H1 (cell line): ENCODE measurements around the gene ISX. TPM values are rescaled to one million over a fixed set of nuclear protein-coding genes. Genes with fewer than 3 reads are reported as not detected.
"Not testable (repeated sequence)": the region's sequence is repeated elsewhere in the genome, so short reads cannot be mapped to it uniquely, and the experiment has no call there.

Source experiments
- CTCF ChIA-PET: fragments of 300-600 bp; sonication (Branson Sonifier 250); formaldehyde crosslinking; loops from one replicate; lab custom pipeline; 2021; ENCODE audit not compliant: partially characterized antibody; lab: Charles Lee
- POLR2A ChIA-PET: fragments of 300-600 bp; sonication (Branson Sonifier 250); formaldehyde crosslinking; loops from one replicate; lab custom pipeline; 2021; ENCODE audit warnings: inconsistent platforms; ENCODE audit not compliant: partially characterized antibody; lab: Charles Lee
- DNase-seq, 2 experiments: peaks; one replicate each; pipeline versions ENCODE4 v3.0.0 to v3.0.0-alpha.2; 2010 to 2022; ENCODE audit warnings: low spot score in 2 of 2, low read depth in 1 of 2, mixed read lengths in 1 of 2
- FAIRE-seq: peaks from 2 replicates; lab custom pipeline; 2011; peaks lifted over from hg19 to GRCh38; lab: Jason Lieb, UNC
- H2AFZ ChIP-seq: 2 replicates; pipeline ENCODE4 v1.8.1; 2012; ENCODE audit warnings: low read length, inconsistent platforms
- H2AK5ac ChIP-seq: 2 replicates; pipeline ENCODE4 v1.6.1; 2013; ENCODE audit warnings: low read depth, low read length
- H2BK120ac ChIP-seq: replicated peaks from 2 replicates; pipeline ENCODE3; 2013; ENCODE audit warnings: low read depth, low read length, inconsistent platforms
- H2BK12ac ChIP-seq: 2 replicates; pipeline ENCODE4 v1.6.1; 2013; ENCODE audit warnings: low read depth, low read length
- H2BK15ac ChIP-seq: 2 replicates; pipeline ENCODE4 v1.6.1; 2013; ENCODE audit warnings: low read length
- H2BK20ac ChIP-seq: 2 replicates; pipeline ENCODE4 v1.6.1; 2013; ENCODE audit warnings: low read length
- H2BK5ac ChIP-seq: 2 replicates; pipeline ENCODE4 v1.6.1; 2013; ENCODE audit warnings: low read depth, low read length
- H3K14ac ChIP-seq: 2 replicates; pipeline ENCODE4 v1.6.1; 2013; ENCODE audit warnings: inconsistent platforms; ENCODE audit not compliant: insufficient read length
- H3K18ac ChIP-seq: 2 replicates; pipeline ENCODE4 v1.6.1; 2013; ENCODE audit warnings: low read length; ENCODE audit errors: extremely low read depth
- H3K23ac ChIP-seq: 2 replicates; pipeline ENCODE4 v1.6.1; 2013; ENCODE audit warnings: inconsistent platforms; ENCODE audit not compliant: insufficient read length
- H3K23me2 ChIP-seq: 2 replicates; pipeline ENCODE4 v1.6.1; 2013; ENCODE audit warnings: low read depth, low read length
- H3K27ac ChIP-seq: 2 replicates; pipeline ENCODE4 v1.6.1; 2011; ENCODE audit warnings: low read depth, low read length, inconsistent platforms
- H3K27me3 ChIP-seq, 4 experiments: replicated peaks in 1 of 4; 1 replicate in 1 of 4; 2 replicates in 3 of 4; pipeline versions ENCODE4 v1.6.1 to v1.8.1; 2011 to 2013; ENCODE audit warnings: low read length in 3 of 4, mild to moderate bottlenecking in 3 of 4, inconsistent platforms in 2 of 4, mixed read lengths in 2 of 4, moderate library complexity in 1 of 4; ENCODE audit not compliant: control insufficient read depth in 3 of 4, insufficient read depth in 3 of 4; ENCODE audit errors: extremely low read depth in 1 of 4
- H3K36me3 ChIP-seq, 4 experiments: 2 replicates each; pipeline versions ENCODE4 v1.6.1 to v1.8.1; 2011 to 2013; ENCODE audit warnings: mild to moderate bottlenecking in 4 of 4, low read length in 3 of 4, moderate library complexity in 2 of 4, control low read depth in 1 of 4, inconsistent platforms in 1 of 4; ENCODE audit not compliant: insufficient read depth in 4 of 4, control insufficient read depth in 2 of 4
- H3K4ac ChIP-seq: replicated peaks from 2 replicates; pipeline ENCODE3; 2013; ENCODE audit warnings: low read length, low read depth, mixed read lengths, inconsistent platforms; ENCODE audit not compliant: insufficient read length
- H3K4me1 ChIP-seq, 4 experiments: replicated peaks in 1 of 4; 1 replicate in 1 of 4; 2 replicates in 3 of 4; pipeline versions ENCODE4 v1.6.1 to v1.8.1; 2011 to 2013; ENCODE audit warnings: low read length in 3 of 4, inconsistent platforms in 2 of 4, mixed read lengths in 1 of 4; ENCODE audit not compliant: insufficient read depth in 4 of 4, control insufficient read depth in 3 of 4
- H3K4me2 ChIP-seq, 2 experiments: 2 replicates each; pipeline versions ENCODE4 v1.6.1 to v1.8.1; 2011 to 2013; ENCODE audit warnings: low read depth in 2 of 2, low read length in 2 of 2, control low read depth in 1 of 2, inconsistent platforms in 1 of 2, mild to moderate bottlenecking in 1 of 2; ENCODE audit not compliant: insufficient read depth in 1 of 2
- H3K4me3 ChIP-seq, 4 experiments: fragments of 200-600, 300-600 bp in 1 of 4; sonication (generic), shearing (Covaris generic), sonication (Bioruptor Twin) in 1 of 4; 2 replicates each; pipeline versions ENCODE4 v1.5.1 to v1.8.1; 2011 to 2016; ENCODE audit warnings: low read length in 4 of 4, low read depth in 3 of 4, control low read depth in 2 of 4, inconsistent platforms in 2 of 4, mild to moderate bottlenecking in 2 of 4, mixed read lengths in 1 of 4, moderate library complexity in 1 of 4; ENCODE audit not compliant: insufficient read depth in 2 of 4; ENCODE audit errors: extremely low read depth in 1 of 4
- H3K56ac ChIP-seq: replicated peaks from 2 replicates; pipeline ENCODE3; 2013; ENCODE audit warnings: low read depth, mild to moderate bottlenecking, mixed read lengths, low read length, inconsistent platforms; ENCODE audit not compliant: insufficient read length
- H3K79me1 ChIP-seq: 2 replicates; pipeline ENCODE4 v1.6.1; 2013; ENCODE audit warnings: low read depth, low read length, control low read depth
- H3K79me2 ChIP-seq, 2 experiments: 2 replicates each; pipeline versions ENCODE4 v1.6.1 to v1.8.1; 2012 to 2013; ENCODE audit warnings: low read length in 2 of 2, mild to moderate bottlenecking in 2 of 2, inconsistent platforms in 1 of 2; ENCODE audit not compliant: insufficient read depth in 2 of 2, control insufficient read depth in 1 of 2
- H3K9ac ChIP-seq, 4 experiments: replicated peaks in 1 of 4; 1 replicate in 1 of 4; 2 replicates in 3 of 4; pipeline versions ENCODE4 v1.6.1 to v1.8.1; 2011 to 2013; ENCODE audit warnings: low read depth in 3 of 4, low read length in 3 of 4, control low read depth in 2 of 4, mild to moderate bottlenecking in 2 of 4, moderate library complexity in 2 of 4, inconsistent platforms in 1 of 4; ENCODE audit errors: extremely low read depth in 1 of 4
- H3K9me3 ChIP-seq, 2 experiments: 2 replicates each; pipeline versions ENCODE4 v1.6.1 to v1.8.1; 2012 to 2013; ENCODE audit warnings: mild to moderate bottlenecking in 2 of 2, moderate library complexity in 2 of 2, control low read depth in 1 of 2, inconsistent platforms in 1 of 2, low read depth in 1 of 2, low read length in 1 of 2, mixed read lengths in 1 of 2; ENCODE audit not compliant: insufficient read depth in 2 of 2
- H4K20me1 ChIP-seq, 2 experiments: replicated peaks in 1 of 2; 2 replicates each; pipeline versions ENCODE3 to v1.8.1; 2011 to 2013; ENCODE audit warnings: inconsistent platforms in 2 of 2, low read length in 2 of 2, mild to moderate bottlenecking in 1 of 2; ENCODE audit not compliant: insufficient read depth in 2 of 2, control insufficient read depth in 1 of 2
- H4K5ac ChIP-seq: 2 replicates; pipeline ENCODE4 v1.6.1; 2013; ENCODE audit warnings: low read length, low read depth, mixed read lengths, inconsistent platforms; ENCODE audit not compliant: insufficient read length
- H4K8ac ChIP-seq: 2 replicates; pipeline ENCODE4 v1.8.0; 2013; ENCODE audit warnings: mild to moderate bottlenecking, moderate library complexity, low read length, inconsistent platforms; ENCODE audit not compliant: insufficient read depth; ENCODE audit errors: extremely low read depth
- H4K91ac ChIP-seq: replicated peaks from 2 replicates; pipeline ENCODE3; 2013; ENCODE audit warnings: low read length, mixed read lengths, inconsistent platforms; ENCODE audit not compliant: insufficient read length
- KDM5A ChIP-seq: fragments of 200-600 bp; IDR thresholded peaks from 2 replicates; pipeline ENCODE4 v1.7.1; 2012; ENCODE audit warnings: mild to moderate bottlenecking, low read length, inconsistent platforms, mixed read lengths
- NANOG ChIP-seq: IDR thresholded peaks from 2 replicates; pipeline ENCODE4 v1.6.1; 2011; ENCODE audit warnings: low read length, low read depth, mild to moderate bottlenecking, inconsistent platforms; ENCODE audit not compliant: insufficient read depth, poor library complexity, severe bottlenecking
- POLR2A ChIP-seq, 2 experiments: IDR thresholded peaks; 1 replicate in 1 of 2; 2 replicates in 1 of 2; pipeline ENCODE4 v1.6.1; 2011; ENCODE audit warnings: low read depth in 2 of 2, low read length in 2 of 2, mild to moderate bottlenecking in 2 of 2; ENCODE audit errors: control extremely low read depth in 1 of 2
- RAD21 ChIP-seq, 2 experiments: IDR thresholded peaks in 1 of 2; conservative IDR thresholded peaks in 1 of 2; 2 replicates each; pipeline ENCODE4 v1.6.1; 2011; ENCODE audit warnings: low read depth in 2 of 2, low read length in 2 of 2, improper control_type of control experiment in 1 of 2, inconsistent platforms in 1 of 2, mild to moderate bottlenecking in 1 of 2, moderate library complexity in 1 of 2
- SIN3A ChIP-seq, 2 experiments: IDR thresholded peaks in 1 of 2; conservative IDR thresholded peaks in 1 of 2; 2 replicates each; pipeline ENCODE4 v1.6.1; 2011 to 2012; ENCODE audit warnings: low read length in 2 of 2, improper control_type of control experiment in 1 of 2, low read depth in 1 of 2, mild to moderate bottlenecking in 1 of 2
- SIRT6 ChIP-seq: IDR thresholded peaks from one replicate; pipeline ENCODE4 v1.7.1; 2012; ENCODE audit warnings: low read length, inconsistent platforms
- WGBS, 2 experiments: shearing (Covaris generic) in 1 of 2; methylation state at CpG; one replicate each; pipeline versions ENCODE4 v1.1.6 to v1.1.7; 2013 to 2015; ENCODE audit warnings: low lambda C conversion rate in 2 of 2, mixed read lengths in 2 of 2, inconsistent platforms in 1 of 2, low coverage in 1 of 2, missing lambda C conversion rate in 1 of 2; ENCODE audit not compliant: insufficient replicate concordance in 2 of 2, insufficient coverage in 1 of 2, insufficient read length in 1 of 2; ENCODE audit errors: extremely low coverage in 1 of 2, missing lambda C conversion rate in 1 of 2; 5-methylcytosine and 5-hydroxymethylcytosine counted together
- polyA plus RNA-seq, 7 experiments: library from polyadenylated mRNA; depleted of rRNA in 3 of 7; stranded (reverse) in 5 of 7; unstranded in 2 of 7; fragments of >200 nt in 5 of 7; fragments of 200-250 nt in 2 of 7; gene quantifications; 1 replicate in 5 of 7; 2 replicates in 1 of 7; 4 replicates in 1 of 7; pipeline versions ENCODE4 v1.2.1 to v1.2.3, GENCODE V29; 2011 to 2013; ENCODE audit warnings: missing spikeins in 2 of 7, mixed read lengths in 2 of 7
- total RNA-seq: library from RNA; stranded (reverse); fragmentation: NEBNext Ultra II Directional; extraction: Animal tissue kit (Norgen Biotek cat#: 25700); gene quantifications from 2 replicates; pipeline ENCODE4 v1.2.1, GENCODE V29; 2021

ISX gene
- total and polyA plus RNA-seq, 2 of the 8 experiments (the other 6 are each of a cell fraction or from before 2014, with no cell fraction given), result not detected

- TF ChIP-seq RAD21 (IDR thresholded peaks at IDR 0.05 in 1 of 2, conservative IDR thresholded peaks at IDR 0.05 in 1 of 2; ENCODE audit: low read depth in 2 of 2, low read length in 2 of 2) (no peak), POLR2A (IDR thresholded peaks at IDR 0.05; ENCODE audit: control extremely low read depth in 1 of 2, low read depth in 2 of 2, low read length in 2 of 2) (no peak), SIN3A (conservative IDR thresholded peaks at IDR 0.05 in 1 of 2, IDR thresholded peaks at IDR 0.05 in 1 of 2; ENCODE audit: low read depth in 1 of 2, low read length in 2 of 2) (no peak), KDM5A (no peak), NANOG (no peak), SIRT6 (no peak)
These were observed 19.1 kb upstream of the ISX start (continued) for GRCh38 chr22:35046744-35047462.

- H3K18ac ChIP-seq, H3K4me2 ChIP-seq, H2BK15ac ChIP-seq, H2BK5ac ChIP-seq, H3K4me3 ChIP-seq, H3K9me3 ChIP-seq, H3K4ac ChIP-seq, H3K14ac ChIP-seq, H2BK20ac ChIP-seq, H2AK5ac ChIP-seq, H3K79me1 ChIP-seq, H3K27me3 ChIP-seq, H4K91ac ChIP-seq, H3K79me2 ChIP-seq, H3K56ac ChIP-seq, H4K20me1 ChIP-seq, H3K36me3 ChIP-seq, H3K23ac ChIP-seq, H3K23me2 ChIP-seq, POLR2A ChIA-PET, H3K4me1 ChIP-seq, H2BK12ac ChIP-seq, H4K5ac ChIP-seq, DNase-seq, H4K8ac ChIP-seq, FAIRE-seq, H3K27ac ChIP-seq, H2AFZ ChIP-seq, H2BK120ac ChIP-seq, H3K9ac ChIP-seq: not testable (repeated sequence)
- WGBS, 2 experiments, result 92% methylated on average over 4 of the region's 4 CpGs; no CpG with 5 or more reads in 1 of the 2 experiments
- CTCF ChIA-PET, result interaction anchor here (1.1 to 1.6 kb wide), 3 partner anchors 21 to 181 kb away, joined by 3 to 4 read pairs (median 3); no protein-coding TSS in a partner anchor
These were observed 15.9 kb upstream of the ISX start for GRCh38 chr22:35050038-35050437.
